ENCODE results near the gene DTX3L.
"Not testable (repeated sequence)": the region's sequence is repeated elsewhere in the genome, so short reads cannot be mapped to it uniquely, and the experiment has no call there.

The DTX3L gene

DNA sequence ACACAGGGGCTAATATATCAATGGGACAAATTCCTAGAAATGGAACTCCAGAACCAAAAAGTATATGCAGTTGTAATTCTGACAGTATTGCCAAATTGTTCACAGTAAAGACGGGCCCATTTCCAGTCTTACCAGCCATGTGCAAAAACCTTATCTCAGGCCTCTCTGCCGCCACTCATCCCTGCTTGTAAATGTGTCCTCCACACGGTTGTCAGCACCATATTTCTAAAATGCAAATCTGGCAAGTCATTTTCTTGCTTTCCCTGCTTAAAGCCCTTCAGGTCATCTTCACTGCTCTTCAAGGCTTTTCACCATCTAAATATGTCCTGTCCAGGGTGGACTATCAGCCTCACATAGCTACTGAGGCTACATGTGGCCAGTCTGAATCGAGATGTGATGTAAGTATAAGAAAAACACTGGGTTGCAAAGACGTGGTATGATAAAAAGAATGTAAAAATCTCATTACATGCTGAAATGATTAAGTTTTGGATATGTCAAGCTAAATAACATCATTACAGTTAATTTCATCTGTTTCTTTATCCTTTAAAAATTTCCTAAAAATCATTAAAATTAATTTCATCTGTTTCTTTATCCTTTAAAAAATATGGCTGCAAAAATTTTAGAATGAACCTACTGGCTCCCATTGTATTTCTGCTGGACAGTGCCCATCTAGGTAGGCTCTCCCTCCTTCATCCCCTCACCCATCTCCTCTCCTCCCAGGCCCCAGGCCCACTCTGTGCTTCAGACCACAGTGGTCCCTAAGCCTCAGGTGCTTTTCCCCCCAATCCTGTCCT, 1.0 kb upstream of the DTX3L start:
- DNase-seq: no peak

DNA sequence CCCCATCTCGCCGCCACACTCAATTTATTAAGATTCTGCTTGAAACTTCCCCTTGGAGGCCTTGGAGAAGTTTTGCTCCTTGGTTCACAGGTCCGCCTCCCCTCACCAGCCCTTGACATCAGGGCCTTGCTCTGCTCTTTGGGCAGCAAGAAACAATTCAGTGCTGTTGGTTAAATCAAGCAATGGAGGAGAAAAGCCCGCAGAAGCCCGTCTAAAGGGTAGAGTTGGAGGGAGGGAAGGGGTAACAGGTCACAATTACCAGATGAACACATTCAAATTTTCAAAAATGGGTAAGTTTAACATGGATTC, 467 bp upstream of the DTX3L start:
- DNase-seq: no peak

DNA sequence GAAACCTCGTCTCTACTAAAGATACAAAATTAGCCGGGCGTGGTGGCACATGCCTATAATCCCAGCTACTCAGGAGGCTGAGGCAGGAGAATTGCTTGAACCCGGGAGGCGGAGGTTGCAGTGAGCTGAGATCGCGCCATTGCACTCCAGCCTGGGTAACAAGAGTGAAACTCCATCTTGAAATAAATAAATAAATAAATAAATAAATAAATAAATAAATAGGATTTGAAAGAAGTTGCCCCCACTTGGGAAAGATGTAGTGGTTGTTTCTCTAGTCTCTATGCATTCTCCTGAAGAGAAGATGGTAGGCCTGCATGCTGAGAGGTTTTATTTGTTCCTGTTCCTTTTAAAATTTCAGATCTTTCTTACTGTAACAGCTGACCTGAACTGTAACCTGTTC, 4.0 kb downstream of the DTX3L start:
- DNase-seq: not testable (repeated sequence)

DNA sequence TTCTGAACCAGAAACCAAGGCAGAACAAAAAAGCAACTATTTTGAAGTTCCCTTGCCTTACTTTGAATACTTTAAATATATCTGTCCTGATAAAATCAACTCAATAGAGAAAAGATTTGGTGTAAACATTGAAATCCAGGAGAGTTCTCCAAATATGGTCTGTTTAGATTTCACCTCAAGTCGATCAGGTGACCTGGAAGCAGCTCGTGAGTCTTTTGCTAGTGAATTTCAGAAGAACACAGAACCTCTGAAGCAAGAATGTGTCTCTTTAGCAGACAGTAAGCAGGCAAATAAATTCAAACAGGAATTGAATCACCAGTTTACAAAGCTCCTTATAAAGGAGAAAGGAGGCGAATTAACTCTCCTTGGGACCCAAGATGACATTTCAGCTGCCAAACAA, 4.6 kb downstream of the DTX3L start:
- no peak for DNase-seq

DNA sequence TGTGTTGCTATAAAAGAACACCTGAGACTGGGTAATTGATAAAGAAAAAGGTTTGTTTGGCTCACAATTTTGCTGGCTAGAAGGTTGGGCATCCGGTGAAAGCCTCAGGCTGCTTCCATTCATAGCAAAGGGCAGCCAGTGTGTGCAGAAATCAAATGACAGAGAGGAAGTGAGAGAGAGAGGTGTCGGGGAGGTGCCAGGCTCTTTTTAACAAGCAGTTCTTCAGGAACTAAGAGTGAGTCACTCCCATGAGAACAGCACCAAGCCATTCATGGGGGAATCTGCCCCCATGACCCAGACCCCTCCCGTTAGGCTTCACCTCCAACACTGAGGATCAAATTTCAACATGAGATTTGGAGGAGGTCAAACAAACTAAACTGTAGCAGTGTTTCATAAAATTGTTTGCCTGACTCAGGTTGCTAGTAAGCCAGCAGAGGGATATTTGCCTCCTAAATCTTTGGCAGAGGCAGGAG, 8.8 kb downstream of the DTX3L start:
- DNase-seq: no peak

DNA sequence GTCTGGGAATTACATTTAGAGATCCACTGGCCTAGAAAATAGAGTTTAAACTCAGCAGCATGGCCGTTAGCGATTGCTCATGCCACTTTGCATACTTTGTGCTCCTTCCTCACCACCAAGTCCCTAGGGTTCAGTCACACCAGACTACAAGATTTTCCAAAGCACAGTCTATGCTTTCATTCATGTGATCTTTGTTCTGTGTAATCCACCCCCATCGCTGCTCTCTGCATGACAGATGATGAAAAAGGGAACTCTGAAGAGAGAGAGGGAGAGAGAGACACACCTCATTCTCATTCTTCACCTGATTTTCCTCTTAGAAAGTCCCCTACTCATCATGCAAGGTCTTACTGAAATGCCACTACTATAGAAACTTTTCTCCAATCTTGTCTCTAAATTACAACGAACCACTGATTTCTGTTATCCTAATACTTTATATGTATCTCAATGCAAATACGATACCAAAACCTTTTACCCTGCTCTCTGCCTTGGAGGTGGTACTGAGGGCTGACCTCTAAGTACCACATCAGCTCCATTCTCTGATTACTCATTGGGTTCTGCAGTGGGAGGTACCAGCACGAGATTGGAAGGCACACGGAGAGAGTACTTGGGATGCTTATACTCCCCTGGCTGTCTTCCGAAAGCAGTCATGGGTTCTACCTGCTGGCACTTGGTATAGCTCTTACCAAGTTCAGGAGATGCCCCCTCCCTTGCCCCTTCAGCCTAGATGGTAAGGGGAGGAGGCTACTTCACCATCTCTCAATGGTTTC, 12.2 kb downstream of the DTX3L start:
- DNase-seq: no peak

DNA sequence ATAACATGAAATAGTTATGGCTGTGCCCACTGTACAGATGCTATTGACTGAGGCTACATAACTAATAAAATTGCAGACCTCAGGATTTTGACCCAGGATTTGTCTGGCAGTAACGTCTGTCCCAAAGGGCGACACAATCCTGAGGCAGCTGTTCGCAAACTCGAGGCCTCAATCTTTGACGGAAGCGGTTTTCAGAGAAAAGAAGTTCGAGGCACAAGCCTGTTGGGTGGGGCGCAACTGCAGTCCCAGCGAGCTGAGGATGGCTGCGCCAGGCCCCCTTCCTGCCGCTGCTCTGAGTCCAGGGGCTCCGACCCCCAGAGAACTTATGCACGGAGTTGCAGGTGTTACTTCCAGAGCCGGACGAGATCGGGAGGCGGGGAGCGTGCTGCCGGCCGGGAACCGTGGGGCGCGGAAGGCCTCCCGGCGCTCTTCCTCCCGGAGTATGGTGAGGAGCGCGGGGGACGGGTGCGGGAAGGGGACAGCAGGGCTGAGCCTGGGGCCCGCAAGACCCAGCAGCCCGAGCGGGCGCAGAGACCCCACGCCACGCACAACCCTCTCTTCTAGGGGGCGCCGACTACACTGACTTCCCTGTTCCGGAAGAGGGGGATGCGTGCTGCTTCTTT, 13.4 kb downstream of the DTX3L start, which contains the start of gene PARP15:
Gene PARP15, plus strand, starts transcription at position 242 of the 623 bp plus-strand sequence. Its CDS starts 18 bp downstream, at position 260.
- DNase-seq: peak; percentile 11

DNA sequence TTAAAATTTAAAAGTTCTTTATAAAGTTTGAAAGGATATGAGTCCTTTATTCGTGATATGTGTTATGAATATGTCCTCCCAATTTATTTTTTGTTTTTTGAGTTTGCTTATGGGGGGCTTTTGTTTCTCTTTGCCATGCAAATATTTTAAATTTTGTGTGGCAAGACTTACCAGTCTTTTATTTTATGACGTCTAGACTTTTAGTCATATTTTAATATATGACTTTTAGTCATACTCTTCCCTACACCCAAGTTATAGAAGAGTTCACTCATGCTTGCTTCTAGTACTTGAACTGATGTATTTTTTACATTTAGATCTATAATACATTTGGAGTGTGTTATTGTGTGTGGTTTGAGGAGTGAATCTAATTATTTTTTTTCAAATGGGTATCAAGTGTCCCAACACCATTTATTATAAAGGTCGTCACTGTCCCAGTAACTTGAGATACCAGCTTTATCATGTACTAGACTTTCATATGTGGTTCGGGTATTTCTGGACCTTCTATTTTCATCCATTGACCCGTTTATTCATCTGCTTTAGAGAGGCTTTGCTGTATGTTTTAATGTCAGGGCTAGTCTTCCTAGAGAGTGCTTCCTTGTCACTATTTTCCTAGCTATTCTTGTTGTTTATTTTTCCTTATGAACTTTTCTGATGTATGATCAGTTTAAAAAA, 14.1 kb downstream of the DTX3L start:
- no peak for DNase-seq

DNA sequence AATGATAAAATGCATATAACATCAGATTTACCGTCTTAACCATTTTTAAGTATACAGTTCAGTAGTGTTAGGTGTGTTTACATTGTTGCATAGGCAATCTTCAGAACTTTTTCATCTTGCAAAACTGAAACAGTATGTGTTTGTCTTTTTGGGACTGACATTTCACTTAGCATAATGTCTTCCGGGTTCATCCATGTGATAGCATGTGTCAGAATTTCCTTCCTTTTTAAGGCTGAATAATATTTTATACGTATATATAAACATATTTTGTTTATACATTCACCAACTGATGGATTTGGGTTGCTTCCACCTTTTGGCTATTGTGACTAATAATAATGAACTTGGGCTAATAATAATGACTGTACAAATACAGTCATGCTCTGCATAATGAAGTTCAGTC, 16.3 kb downstream of the DTX3L start:
- DNase-seq: no peak

DNA sequence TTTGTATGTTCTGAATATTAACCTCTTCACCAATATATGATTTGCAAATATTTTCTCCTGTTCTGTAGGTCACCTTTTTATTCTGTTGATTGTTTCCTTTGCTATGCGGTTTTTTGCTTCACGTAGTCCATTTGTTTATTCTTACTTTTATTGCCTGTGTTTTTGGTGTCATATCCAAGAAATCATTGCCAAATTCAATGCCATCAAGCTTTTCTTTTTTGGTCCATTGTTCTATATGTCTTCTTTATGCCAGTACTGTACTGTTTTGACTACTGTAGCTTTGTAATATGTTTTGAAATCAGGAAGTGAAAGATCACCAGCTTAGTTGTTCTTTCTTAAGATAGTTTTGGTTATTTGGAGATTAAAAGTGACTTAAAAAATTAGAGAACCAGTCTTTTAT, 17.5 kb downstream of the DTX3L start:
- DNase-seq: no peak

DNA sequence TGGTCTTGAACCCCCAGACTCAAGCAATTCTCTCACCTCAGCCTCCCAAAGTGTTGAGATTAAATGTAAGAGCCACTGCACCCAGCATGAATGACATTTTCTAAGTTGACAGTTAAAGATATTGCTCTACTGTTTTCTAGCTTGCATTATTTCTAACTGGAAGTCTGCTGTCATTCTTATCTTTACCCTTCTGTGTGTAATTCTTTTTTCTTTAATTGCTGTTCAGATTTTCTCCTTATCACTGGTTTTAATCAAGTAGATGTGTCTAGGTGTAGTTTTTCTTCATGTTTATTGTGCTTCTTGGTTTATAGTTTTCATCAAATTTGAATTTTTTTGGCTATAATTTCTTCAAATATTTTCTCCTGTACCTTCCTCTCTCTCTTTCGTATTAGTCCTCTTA, 18.3 kb downstream of the DTX3L start:
- no peak for DNase-seq

DNA sequence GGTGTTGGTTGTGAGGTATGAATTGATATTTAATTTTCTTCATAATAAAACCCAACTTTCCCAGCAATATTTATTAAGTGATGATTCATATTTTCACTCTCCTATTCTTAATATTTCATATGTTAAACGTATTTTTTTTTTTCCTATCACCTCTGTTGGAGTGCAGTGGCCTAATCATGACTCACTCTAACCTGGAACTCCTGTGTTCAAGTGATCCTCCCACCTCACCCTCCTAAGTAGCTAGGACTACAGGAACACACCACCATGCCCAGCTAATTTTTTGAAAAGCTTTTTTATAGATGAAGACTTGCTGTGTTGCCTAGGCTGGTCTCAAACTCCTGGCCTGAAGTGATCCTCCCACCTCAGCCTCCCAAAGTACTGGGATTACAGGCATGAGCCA, 22.0 kb downstream of the DTX3L start:
- no peak for DNase-seq

DNA sequence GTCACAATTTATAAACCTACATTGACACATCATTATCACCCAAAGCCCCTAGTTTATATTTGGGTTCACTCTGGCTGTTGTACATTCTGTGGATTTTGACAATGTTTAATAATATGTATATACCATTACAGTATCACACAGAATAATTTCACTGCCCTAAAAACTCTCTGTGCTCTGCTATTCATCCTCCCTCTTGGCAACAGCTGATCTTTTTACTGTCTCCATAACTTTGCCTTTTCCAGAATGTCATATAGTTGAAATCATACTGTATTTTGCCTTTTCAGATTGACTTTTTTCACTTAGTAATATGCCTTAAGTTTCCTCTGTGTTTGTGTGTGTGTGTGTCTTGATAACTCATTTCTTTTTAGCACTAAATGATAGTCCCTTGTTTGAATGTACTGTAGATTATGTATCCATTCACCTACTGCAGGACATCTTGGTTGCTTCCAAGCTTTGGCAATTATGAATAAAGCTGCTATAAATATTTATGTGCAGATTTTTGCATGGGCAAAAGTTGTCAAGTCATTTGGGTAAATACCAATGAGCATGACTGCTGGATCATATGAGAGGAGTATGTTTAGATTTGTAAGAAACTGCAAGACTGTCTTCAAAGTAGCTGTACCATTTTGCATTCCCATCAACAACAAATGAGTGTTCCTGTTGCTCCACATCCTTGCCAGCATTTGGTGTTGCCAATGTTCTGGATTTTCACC, 22.8 kb downstream of the DTX3L start:
- no peak for DNase-seq

DNA sequence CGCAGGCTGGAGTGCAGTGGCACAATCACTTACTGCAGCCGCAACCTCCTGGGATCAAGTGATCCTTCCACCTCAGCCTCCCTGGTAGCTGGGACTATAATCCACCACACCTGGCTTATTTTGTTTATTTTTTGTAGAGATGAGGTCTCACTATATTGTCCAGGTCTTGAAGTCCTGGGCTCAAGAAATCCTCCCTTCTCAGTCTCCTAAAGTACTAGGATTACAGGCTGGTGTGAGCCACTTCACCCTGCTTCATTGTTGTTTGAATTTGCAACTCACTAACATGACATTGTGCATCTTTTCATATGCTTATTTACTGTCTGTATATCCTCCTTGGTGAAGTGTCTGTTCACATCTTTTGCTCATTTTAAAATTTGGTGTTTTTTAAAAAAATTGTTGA, 23.4 kb downstream of the DTX3L start:
- DNase-seq: no peak

DNA sequence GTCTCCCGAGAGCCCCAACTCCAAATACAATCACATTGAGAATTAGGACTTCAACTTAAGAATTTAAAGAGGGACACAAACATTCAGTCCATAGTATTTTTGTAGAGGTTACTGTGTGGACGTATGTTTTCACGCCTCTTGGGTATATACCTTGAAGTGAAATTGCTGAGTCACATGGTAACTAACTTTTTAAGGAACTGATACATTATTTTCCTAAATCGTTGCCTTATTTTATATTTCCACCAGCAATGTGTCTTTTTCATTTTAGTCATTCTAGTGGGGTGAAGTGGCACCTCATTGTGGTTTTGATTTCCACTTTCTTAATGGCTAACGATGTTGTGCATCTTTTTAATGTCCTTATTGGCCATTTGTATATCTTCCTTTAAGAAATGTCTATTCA, 25.2 kb downstream of the DTX3L start:
- DNase-seq: no peak

DNA sequence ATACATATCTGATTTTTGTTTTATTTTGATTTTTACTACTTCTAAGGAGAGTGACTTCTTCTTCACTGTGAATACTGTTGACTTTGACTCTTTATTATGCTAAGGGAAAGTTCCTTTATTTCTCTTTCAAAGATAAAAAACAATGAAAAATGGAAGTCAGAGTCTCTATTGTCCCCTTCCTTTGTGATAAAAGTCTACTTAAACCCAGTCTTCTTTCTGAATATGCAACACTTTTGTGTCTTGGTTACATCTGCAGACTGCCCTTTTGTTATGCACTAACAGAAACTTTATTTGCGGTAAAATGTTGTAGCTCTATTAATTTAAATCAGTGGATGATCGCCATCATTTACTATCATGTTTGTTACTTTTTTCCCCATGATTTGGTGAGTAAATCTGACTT, 26.5 kb downstream of the DTX3L start:
- DNase-seq: no peak

DNA sequence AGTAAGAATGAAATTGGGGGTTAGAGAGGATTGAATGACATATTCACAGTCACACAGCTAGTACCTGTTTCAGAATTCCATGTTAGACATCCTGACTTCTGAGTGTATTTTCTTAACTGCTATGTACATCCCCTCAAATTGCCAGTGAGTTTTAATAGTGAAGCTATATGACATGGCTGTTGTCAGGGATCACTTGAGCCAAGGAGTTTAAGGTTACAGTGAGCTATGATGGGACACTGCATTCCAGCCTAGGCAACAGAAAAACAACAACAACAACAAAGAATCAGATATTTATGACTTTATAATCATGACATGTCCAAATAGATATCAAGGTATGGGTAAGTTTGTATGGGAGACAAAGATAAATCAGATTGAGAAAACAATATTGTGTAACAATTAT, 29.9 kb downstream of the DTX3L start:
- DNase-seq: no peak

DNA sequence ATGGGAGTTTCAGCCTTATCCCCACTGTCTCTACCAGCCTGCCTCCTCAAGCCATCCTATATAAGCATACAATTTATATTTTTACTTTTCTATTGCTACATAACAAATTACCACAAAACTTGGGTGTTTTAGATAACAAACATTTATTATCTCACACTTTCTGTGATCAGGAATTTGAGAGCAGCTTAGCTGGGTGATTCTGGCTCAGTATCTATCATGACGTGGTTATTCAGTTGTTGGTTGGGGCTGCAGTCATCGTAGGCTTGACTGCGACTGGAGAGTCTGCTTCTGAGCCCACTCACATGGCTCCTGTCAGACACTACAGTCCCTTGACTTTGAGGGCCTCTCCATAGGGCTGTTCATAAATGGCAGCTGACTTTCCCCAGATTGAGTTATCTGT, 34.0 kb downstream of the DTX3L start:
- DNase-seq: no peak

DNA sequence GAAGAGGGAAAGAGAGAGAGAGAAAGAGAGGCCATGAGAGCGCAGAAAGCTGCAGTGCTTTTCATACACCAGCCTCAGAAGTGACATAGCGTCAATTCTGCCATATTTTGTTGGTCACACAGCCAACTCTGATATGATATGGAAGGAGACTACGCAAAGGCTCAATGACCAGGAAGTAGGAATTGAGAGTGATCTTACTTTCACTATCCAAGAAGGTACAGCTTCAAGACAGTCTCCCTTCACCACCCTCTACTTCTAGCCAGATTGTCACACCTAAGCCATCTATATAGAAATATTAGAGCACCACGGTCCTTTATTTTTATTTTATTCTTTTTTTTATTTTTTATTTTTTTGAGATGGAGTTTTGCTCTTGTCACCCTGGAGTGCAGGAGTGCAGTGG, 34.4 kb downstream of the DTX3L start:
- DNase-seq: no peak

DNA sequence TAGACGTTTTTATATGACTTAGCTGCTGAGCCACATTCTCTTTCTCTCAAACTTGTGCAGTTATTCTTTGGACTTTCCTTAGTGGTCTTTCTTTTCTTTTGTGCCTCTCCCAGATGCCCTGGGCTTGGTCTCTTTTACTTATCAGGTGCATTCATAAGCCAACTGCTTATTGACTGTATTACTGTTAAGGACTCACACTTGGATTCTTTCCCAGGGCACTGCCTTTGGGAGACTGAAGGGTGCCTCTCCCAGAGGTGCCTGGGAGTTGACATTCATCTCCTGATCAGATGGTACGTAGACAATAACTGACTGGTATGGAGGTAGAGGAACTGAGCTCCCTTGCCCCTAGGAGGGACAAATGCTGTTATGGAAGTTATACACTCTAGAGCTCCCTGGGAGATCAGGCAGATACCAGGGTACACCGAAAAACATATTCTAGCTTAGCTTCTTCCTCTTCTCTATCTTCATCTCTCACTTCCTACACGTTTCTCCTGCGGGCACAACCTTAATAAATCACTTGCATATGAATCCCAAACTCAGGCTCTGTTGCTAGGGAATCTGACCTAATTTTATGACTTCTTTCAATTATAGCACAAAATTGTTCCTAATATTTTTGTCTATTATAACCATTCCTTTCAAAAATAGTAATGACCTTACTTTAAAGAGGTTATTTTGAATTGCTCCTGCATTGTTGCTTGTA, 38.0 kb downstream of the DTX3L start:
- no peak for DNase-seq

DNA sequence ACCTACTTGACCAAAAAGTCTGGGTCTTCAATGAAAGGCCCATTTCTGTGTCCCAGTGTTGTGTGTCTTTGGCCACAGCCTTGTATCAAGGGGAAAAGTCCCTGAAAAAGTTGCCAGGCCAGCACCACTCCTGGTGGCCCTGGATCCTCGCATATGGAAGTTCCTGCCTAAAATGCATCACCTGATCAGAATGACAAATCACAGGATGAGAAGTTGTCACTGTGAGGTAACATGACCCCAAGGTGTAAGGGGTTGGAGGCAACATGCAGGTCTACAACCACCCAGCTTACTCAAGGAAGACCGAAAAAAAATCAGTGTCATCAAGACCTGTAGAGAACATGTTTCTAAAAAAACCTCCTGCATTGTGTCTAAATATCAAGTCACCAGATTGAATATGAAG, 38.9 kb downstream of the DTX3L start:
- no peak for DNase-seq

DNA sequence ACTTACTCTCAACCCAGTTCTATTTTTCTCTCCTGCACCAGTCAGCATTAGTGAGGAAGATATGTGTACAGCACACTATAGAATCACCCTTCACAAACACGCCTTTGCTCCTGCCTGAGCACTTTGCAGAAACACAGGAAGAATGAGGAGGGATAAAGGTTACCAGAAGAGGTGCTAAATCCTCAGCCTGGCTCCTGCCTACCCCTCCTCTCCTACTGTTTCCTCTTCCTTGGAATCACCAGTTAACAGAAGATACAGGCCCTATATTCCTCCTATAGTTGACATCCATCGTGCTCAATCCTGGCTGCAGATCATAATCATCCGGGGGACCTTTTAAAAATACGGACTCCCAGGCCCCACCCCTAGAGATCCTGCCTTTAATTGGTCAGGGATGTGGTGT, 42.2 kb downstream of the DTX3L start:
- no peak for DNase-seq

Measured in T-helper 9 cell (primary cell).